PC-9 (cell line): ENCODE measurements around the gene ZMYND15.

Source experiments
- CTCF ChIP-seq: fragments of 200-600 bp; sonication (generic); conservative IDR thresholded peaks from 2 replicates; pipeline ENCODE4 v1.6.1; 2017; ENCODE audit warnings: mixed run types, antibody characterized with exemption, mild to moderate bottlenecking, moderate library complexity
- EZH2 ChIP-seq: fragments of 200-600 bp; sonication (generic); IDR thresholded peaks from 2 replicates; pipeline ENCODE4 v1.8.0; 2017; ENCODE audit warnings: antibody characterized with exemption, low read depth

GRCh38 chr17:4753392-4753791 is 13.8 kb downstream of the ZMYND15 start:
- TF ChIP-seq EZH2 (no peak), CTCF (no peak)
